Effector memory CD8-positive, alpha-beta T cell (primary cell): ENCODE data around the gene PRAMEF6.
"Not testable (repeated sequence)": the region's sequence is repeated elsewhere in the genome, so short reads cannot be mapped to it uniquely, and the experiment has no call there.

ENCODE experiments used
- ATAC-seq: fragments of 150-1000 bp; cut with Tn5 transposase; replicated peaks from 2 replicates; pipeline ENCODE4 v1.10.0; 2021; ENCODE audit warnings: mild to moderate bottlenecking, moderate library complexity
- DNase-seq, 3 experiments: peaks; one replicate each; pipeline ENCODE4 v3.0.0; 2021
- H3K27ac Mint-ChIP-seq, 2 donors: one replicate each; pipeline ENCODE4 v1.8.0; 2022; ENCODE audit warnings: mild to moderate bottlenecking in 2 of 2, mixed read lengths in 2 of 2, moderate library complexity in 2 of 2
- H3K27me3 Mint-ChIP-seq, 2 donors: one replicate each; pipeline ENCODE4 v1.8.0; 2022; ENCODE audit warnings: mixed read lengths in 2 of 2
- H3K36me3 Mint-ChIP-seq: one replicate; pipeline ENCODE4 v1.8.0; 2022; ENCODE audit warnings: mild to moderate bottlenecking, moderate library complexity, mixed read lengths; ENCODE audit not compliant: insufficient read depth
- H3K4me1 Mint-ChIP-seq, 2 donors: one replicate each; pipeline ENCODE4 v1.8.0; 2022; ENCODE audit warnings: low read depth in 2 of 2, mixed read lengths in 2 of 2
- H3K4me3 Mint-ChIP-seq, 2 donors: one replicate each; pipeline ENCODE4 v1.8.0; 2022; ENCODE audit warnings: mild to moderate bottlenecking in 2 of 2, mixed read lengths in 2 of 2, moderate library complexity in 2 of 2
- H3K9me3 Mint-ChIP-seq, 2 donors: one replicate each; pipeline ENCODE4 v1.8.0; 2022; ENCODE audit warnings: mixed read lengths in 2 of 2
- total RNA-seq, 9 experiments: gene quantifications; one replicate each; lab custom pipeline; 2026; lab: John Stamatoyannopoulos, UW

Gene PRAMEF6
- total RNA-seq, result 0 reads per million in 9 experiments

- H3K4me3 Mint-ChIP-seq, DNase-seq: not testable (repeated sequence)
Observed at GRCh38 chr1:12947480-12947879, at the start of gene PRAMEF6. PRAMEF6 (minus strand) TSS chr1:12947580; CDS start chr1:12942518, 5,062 bp downstream.

GRCh38 chr1:12924368-12924767 is 23.0 kb downstream of the PRAMEF6 start:
- not testable (repeated sequence) for DNase-seq, H3K27ac Mint-ChIP-seq, H3K36me3 Mint-ChIP-seq

More at GRCh38 chr1:12947480-12947879, at the start of gene PRAMEF6:
- H3K27me3 Mint-ChIP-seq, H3K9me3 Mint-ChIP-seq, H3K4me1 Mint-ChIP-seq, H3K36me3 Mint-ChIP-seq, ATAC-seq, H3K27ac Mint-ChIP-seq: not testable (repeated sequence)

GRCh38 chr1:12921749-12922148 is 25.6 kb downstream of the PRAMEF6 start:
- H3K9me3 Mint-ChIP-seq, ATAC-seq, H3K36me3 Mint-ChIP-seq, H3K27ac Mint-ChIP-seq, H3K4me3 Mint-ChIP-seq, DNase-seq, H3K27me3 Mint-ChIP-seq, H3K4me1 Mint-ChIP-seq: not testable (repeated sequence)

More at GRCh38 chr1:12924368-12924767, 23.0 kb downstream of the PRAMEF6 start:
- H3K4me1 Mint-ChIP-seq, H3K27me3 Mint-ChIP-seq, H3K9me3 Mint-ChIP-seq, ATAC-seq, H3K4me3 Mint-ChIP-seq: not testable (repeated sequence)

GRCh38 chr1:12916310-12916709 is 31.1 kb downstream of the PRAMEF6 start, which contains the start of gene PRAMEF7:
PRAMEF7 (plus strand) TSS chr1:12916610; CDS start chr1:12917693, 1,083 bp downstream.
- H3K4me1 Mint-ChIP-seq, H3K27ac Mint-ChIP-seq, ATAC-seq, H3K4me3 Mint-ChIP-seq, DNase-seq, H3K36me3 Mint-ChIP-seq, H3K9me3 Mint-ChIP-seq, H3K27me3 Mint-ChIP-seq: not testable (repeated sequence)

GRCh38 chr1:12903793-12904572 is 43.4 kb downstream of the PRAMEF6 start:
- not testable (repeated sequence) for H3K27me3 Mint-ChIP-seq, H3K9me3 Mint-ChIP-seq, H3K4me3 Mint-ChIP-seq, DNase-seq, H3K4me1 Mint-ChIP-seq, H3K36me3 Mint-ChIP-seq, H3K27ac Mint-ChIP-seq, ATAC-seq

- not testable (repeated sequence) for H3K4me3 Mint-ChIP-seq, H3K27ac Mint-ChIP-seq, ATAC-seq, DNase-seq, H3K9me3 Mint-ChIP-seq, H3K36me3 Mint-ChIP-seq, H3K27me3 Mint-ChIP-seq, H3K4me1 Mint-ChIP-seq
Observed at GRCh38 chr1:12899186-12899585, 48.2 kb downstream of the PRAMEF6 start.

- not testable (repeated sequence) for ATAC-seq, H3K4me3 Mint-ChIP-seq, H3K36me3 Mint-ChIP-seq, DNase-seq, H3K4me1 Mint-ChIP-seq, H3K27me3 Mint-ChIP-seq, H3K9me3 Mint-ChIP-seq, H3K27ac Mint-ChIP-seq
Observed at GRCh38 chr1:12898170-12898569, 49.2 kb downstream of the PRAMEF6 start, which contains the start of gene PRAMEF10. PRAMEF10 (minus strand) TSS chr1:12898270; CDS start chr1:12895847, 2,423 bp downstream.
